Amniotic epithelial cell (primary cell): ENCODE data around the gene CLOCK.
"Not testable (repeated sequence)": the region's sequence is repeated elsewhere in the genome, so short reads cannot be mapped to it uniquely, and the experiment has no call there.

ENCODE experiments used
- DNase-seq: peaks from one replicate; pipeline ENCODE4 v3.0.0-alpha.2; 2010; ENCODE audit warnings: low read depth

Gene CLOCK

GRCh38 chr4:55546756-55547465 is at the start of gene CLOCK:
Gene CLOCK, minus strand, starts transcription at chr4:55546909. Its CDS starts 64,124 bp downstream, at chr4:55482785.
- DNase-seq, result peak; percentile 76

DNA sequence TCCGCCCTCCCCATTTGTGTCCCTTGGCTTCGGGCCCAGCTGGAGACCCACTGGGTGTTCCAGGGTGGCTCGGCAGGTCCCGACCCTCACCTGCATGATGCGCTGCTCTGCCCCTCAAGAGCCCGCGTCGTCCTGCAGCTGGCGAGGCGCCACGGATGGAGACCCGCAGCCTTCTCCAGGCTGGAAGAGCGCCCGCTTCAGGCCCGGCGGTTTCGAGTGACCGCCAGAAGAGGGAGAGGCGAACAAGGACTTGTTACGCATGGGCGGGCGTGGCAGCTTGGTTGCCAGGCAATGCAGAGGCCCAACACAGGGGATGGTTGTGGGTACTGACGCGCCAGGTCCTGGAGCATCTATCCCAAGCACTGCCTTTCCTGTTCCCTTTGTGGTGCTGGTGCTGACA is 45.3 kb upstream of the CLOCK start, which contains the start of gene PDCL2:
PDCL2 (minus strand) TSS at position 232 of the 400 bp plus-strand sequence; CDS start at position 96, 136 bp downstream.
- no peak for DNase-seq

DNA sequence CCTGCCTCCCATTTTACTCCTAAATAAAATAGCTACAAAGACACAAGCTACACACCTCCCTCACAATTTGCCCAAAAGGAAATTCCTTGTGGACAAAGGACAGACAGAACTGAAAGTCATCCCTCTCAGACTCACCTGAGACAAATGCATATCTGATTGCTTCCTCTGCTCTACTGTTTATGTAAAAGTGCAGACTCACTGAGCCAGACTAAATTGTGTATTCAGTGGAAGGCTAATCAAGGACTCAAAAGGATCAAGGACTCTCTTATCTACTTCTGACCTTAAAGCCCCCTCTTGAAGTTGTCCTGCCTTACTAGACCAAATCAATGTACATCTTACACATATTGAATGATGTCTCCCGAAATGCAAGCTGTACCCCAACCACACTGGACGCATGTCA is 41.5 kb upstream of the CLOCK start:
- DNase-seq, result no peak

- DNase-seq, result not testable (repeated sequence)
Measured at GRCh38 chr4:55582773-55583172, 36.1 kb upstream of the CLOCK start.

- no peak for DNase-seq
Measured at GRCh38 chr4:55578341-55579010, 31.8 kb upstream of the CLOCK start.

DNA sequence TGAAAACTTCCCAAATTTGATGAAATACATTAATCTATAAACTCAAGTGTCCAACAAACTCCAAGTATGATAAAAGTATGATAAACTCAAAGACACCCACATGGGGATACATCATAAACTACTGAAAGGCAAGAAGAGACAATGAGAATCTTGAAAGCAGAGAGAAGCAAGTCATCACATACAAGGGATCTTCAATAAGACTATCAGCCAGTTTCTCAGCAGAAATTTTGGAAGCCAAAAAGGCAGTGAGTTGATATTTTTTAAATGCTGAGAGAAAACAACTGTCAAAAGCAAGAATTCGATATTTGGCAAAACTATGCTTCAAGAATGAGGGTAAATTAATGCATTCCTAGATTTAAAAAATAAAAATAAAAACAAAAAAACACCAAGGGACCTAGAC is 28.8 kb upstream of the CLOCK start:
- DNase-seq, result no peak

DNA sequence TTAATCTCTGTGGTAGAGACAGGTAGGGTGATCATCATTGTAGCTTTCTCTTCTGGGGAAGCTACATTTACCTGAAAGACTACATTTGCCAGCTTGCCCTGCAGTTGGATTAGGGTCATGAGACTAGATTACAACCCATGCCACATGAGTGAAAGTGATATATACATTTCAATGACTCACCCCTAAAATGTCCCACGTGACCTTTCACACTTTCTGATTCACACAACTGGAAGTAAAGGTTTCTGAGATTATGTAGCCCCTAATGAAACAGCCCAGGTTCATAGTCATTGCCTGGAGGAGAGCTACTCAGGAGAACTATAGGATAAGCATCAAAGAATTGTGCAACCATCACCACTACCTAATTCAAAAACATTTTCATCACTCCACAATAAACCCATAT is 27.5 kb upstream of the CLOCK start:
- no peak for DNase-seq

DNA sequence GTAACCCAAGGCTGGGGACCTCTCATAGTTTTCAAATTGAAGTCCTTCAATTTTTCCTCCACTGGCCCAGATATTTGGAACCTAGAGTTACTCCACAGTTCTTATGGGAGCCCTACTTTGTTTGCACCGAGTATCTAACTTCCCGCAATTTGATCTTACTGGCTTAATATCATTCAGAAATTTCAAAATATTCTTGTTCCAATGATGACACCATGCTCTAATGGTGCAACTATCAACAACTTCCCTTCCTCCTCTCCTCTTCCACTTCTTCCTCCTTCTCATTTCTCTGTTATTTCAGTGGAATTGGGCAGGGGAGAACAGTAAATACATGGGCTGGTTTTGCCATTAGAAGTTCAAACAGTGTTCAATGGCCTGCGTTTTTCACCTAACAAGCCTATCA is 25.1 kb upstream of the CLOCK start:
- DNase-seq, result no peak

DNA sequence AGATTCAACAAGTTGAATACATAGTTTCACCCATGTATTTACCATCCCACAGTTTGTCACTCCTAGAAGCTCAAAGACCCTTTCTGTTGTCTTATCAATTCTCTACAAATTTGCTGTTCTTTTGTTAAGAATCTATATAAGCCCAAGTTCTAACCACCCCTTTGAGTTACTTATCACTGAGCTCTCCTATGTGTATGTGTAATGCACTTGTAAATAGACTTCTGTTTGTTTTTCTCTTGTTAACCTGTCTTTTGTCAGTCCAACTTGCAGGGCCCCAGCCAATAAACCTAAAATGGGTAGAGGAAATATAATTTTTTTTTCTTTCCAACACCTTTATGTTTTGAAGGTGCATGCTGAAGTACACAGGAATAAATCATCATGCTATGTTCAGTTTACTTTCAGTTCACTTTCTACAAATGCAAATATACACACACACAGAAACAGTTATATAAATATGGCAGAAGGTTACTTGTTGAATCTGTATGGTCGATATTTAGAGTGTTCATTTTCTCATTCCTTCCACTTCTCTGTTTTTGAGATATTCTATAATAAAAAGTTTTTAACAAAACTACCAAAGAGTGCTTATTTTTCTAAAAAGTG is 22.3 kb upstream of the CLOCK start:
- no peak for DNase-seq

GRCh38 chr4:55561889-55562288 is 15.2 kb upstream of the CLOCK start:
- no peak for DNase-seq

- no peak for DNase-seq
Measured at GRCh38 chr4:55560096-55560495, 13.4 kb upstream of the CLOCK start.

GRCh38 chr4:55554453-55555030 is 7.8 kb upstream of the CLOCK start:
- peak; percentile 61 for DNase-seq

DNA sequence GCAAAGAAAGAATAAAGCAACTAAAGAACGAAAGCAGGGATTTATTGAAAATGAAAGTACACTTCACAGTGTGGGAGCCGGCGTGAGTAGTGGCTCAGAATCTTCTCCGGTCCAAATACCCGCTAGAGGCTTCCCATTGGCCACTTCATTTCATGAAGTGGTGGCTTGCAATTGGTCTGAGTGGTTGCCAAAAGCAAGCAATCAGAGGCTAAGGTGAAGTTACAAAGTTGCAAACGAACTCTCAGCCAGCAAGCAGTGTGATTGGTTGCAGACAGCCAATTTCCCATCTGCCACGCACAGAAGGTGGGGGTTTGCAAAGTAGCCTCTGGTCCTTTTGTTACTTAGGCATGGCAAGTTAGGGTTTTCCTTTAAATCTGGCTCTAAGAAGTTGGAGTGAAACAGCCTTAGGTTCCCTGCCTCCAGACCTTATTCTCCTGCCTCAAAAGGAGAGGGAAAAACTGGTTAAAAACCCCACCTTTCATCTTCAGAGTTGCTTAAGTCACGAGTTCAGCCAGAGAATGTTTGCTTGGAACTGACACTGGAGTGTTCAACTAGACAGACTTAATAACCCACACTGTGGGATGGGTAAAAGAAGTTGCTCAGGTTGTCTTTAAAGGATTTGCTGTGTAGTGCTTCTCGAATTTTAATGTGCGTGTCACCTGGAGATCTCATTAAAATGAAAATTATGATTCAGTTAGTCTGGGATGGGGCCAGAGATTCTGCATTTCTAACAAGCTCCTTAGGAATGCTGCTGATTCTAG is 6.9 kb upstream of the CLOCK start:
- peak; percentile 67 for DNase-seq

GRCh38 chr4:55551964-55552363 is 5.3 kb upstream of the CLOCK start:
- not testable (repeated sequence) for DNase-seq

DNA sequence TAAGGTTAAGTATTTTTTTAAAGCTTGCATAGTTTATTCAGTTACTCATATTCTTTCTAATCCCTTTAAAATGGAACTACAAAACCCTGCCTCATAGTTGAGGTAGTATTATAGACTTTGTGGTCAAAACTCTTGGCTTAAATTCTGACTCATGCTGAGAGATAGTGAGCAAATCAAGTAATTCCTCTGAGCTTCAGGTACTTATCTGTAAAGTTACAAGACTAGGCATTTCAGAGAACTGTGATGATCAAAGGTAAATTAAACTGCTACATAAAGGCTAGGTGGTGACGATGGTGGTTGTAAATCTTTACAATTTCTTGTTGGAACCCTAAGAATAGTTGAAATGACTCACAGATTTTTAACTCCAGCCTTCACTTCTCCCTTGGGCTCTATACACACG is 3.2 kb upstream of the CLOCK start:
- peak; percentile 95 for DNase-seq

DNA sequence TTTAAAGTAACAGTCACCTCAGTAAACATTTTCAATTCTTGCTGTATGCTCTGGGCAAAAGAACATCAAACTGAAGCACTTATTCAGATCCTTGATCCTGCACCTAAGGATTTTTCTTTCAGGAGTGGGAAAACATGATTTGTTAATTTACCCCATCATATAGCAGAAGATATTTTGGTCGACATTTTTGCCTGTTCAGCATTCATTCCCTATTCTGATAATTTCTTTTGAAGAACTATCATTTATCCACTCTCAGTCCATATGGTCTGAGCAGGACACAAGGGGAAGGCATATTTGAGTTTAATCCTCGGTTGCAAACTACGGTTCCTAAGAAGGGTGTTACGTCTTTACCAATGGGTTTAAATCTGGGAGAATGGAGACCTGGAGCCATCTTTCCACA is 1.2 kb upstream of the CLOCK start:
- DNase-seq, result no peak

DNA sequence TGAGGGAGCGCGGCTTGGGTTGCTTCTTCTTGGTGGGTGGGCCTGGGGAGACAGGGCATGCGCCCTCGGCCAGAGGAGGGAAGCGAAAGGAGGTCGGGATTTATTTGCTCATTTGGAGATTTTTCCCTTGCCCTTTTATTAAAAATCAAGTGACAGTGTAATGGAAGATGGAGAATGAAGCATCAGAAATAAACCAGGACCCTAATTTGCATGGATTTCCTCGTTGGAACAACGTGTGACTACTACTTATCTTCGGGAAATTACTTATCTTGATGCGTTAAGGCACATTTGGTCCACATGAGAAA is 709 bp upstream of the CLOCK start:
- DNase-seq, result no peak

DNA sequence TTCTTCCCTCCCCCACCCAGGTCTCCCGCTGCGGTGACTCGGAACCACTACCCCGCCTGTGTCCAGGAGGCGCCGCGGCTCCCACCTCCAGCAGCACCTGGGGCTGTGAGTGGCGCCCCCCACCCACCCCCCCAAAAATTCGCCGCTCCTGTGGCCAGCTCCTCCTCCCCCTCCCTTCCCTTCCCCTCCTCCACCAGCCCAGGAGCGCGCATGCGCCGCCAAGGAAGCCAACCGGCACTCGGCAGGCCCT is 278 bp downstream of the CLOCK start:
- no peak for DNase-seq

DNA sequence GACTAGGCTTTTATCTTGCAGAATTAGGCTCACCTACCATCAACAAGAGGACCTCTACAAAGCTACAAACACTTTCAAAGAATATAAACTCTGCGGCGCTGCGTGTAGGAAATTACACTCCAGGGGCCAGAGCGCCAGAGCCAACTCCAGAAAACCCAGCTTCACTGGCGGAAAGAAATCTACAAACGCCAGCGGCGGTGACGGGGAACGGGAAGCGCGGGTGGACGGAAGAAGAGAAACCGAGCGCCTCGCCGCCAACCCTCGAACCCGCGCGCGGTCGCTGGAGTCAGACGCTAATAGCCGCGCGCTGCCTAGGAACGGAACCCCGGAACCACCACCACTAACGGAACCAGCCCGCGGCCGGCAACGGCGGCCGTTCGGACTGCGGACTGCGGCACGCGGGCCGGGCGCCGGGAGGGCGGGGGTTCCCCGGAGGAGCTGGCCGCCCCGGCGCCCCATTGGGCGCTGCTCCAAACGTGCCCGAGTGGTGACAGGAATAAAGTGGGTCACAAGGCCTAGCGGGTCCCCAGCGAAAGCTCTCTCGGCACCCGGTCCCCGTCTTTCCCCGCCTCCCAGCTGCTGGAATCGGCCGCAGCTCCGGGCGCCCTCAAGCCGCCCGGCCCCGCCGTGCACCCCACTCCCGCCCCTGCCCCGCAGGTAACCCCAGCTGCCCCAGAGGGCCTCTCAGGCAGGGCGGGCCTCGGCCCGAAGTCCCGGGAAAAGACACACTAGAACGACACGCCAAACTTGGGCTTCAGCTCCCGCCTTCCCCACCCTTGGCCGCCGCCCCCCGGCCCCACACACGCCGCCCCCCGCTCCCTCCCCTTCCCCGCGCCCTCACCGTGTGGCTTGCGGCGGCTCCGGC is 836 bp downstream of the CLOCK start:
- peak; percentile 57 for DNase-seq

DNA sequence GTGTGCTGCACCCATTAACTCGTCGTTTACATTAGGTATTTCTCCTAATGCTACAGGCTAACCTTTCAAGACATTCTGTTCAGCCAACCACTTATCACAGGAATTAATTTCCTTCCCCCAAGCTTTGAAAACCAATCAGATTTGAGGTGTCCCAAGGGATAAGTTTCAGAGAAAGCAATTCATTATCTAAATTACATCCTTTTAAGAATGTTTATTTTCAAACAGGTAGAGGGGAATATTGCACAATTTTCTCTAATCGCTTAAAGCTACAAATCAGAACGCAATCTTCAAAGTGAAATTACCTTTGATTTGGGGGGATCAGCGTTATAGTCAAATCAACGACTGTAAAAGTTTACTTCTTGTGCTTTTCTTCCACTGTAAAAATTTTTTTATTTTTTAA is 1.6 kb downstream of the CLOCK start:
- DNase-seq, result peak; percentile 40

DNA sequence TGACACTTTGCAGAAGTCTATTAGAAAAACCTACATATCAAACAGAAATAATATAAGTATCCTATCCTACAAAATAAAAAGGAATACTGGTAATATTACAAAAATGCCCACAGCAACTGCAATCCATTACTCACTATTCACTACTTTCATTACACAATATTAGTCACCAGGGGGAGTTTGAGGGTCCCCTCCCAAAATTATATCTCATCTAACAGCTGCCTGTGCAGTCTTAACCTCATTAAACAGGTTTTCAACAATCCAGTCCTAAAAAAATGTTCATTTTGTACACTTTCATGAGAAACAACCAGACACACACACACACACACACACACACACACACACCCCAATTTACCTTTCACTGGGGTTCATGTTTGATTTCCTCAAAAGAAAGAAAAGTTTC is 2.9 kb downstream of the CLOCK start:
- DNase-seq, result no peak

- no peak for DNase-seq
Measured at GRCh38 chr4:55540271-55540670, 6.4 kb downstream of the CLOCK start.
